Measurements from ENCODE around the gene EMP1. TPM values are rescaled to one million over a fixed set of nuclear protein-coding genes. Genes with fewer than 3 reads are reported as not detected.

EMP1 gene
- total RNA-seq, 1 experiment from 2014 or later = 0.63 TPM

DNA sequence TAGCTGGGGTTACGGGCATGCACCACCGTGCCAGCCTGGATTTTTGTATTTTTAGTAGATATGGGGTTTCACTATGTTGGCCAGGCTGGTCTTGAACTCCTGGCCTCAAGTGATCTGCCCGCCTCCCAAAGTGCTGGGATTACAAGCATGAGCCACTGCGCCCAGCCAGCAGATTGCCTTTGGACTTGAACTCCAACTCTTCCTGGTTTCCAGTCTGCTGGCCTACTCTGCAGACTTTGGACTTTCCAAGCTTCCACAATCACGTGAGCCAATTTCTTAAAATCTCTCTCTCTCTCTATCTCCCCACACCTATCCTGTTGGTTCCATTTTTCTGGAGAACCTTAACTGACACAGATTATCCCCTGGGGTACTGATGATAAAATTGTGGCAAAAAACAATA lies 55.0 kb downstream of the EMP1 start:
- no peak overlapping the region for H3K27ac ChIP-seq (ENCODE audit: insufficient read length, low read depth, low read length)

More for the DNA sequence above, 55.0 kb downstream of the EMP1 start:
- TF ChIP-seq, protein P1, sequence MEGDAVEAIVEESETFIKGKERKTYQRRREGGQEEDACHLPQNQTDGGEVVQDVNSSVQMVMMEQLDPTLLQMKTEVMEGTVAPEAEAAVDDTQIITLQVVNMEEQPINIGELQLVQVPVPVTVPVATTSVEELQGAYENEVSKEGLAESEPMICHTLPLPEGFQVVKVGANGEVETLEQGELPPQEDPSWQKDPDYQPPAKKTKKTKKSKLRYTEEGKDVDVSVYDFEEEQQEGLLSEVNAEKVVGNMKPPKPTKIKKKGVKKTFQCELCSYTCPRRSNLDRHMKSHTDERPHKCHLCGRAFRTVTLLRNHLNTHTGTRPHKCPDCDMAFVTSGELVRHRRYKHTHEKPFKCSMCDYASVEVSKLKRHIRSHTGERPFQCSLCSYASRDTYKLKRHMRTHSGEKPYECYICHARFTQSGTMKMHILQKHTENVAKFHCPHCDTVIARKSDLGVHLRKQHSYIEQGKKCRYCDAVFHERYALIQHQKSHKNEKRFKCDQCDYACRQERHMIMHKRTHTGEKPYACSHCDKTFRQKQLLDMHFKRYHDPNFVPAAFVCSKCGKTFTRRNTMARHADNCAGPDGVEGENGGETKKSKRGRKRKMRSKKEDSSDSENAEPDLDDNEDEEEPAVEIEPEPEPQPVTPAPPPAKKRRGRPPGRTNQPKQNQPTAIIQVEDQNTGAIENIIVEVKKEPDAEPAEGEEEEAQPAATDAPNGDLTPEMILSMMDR (conservative IDR thresholded peaks at IDR 0.05) = no peak
- no peak overlapping the region for H3T11ph ChIP-seq (ENCODE audit: low read length)
- no peaks in the 10 kb centered on the region for H4K20me1 ChIP-seq (ENCODE audit: control insufficient read depth, insufficient read depth, insufficient read length)
- H2AK5ac ChIP-seq (ENCODE audit: insufficient read length, low read length) = no peak overlapping the region
- peaks cover 15 to 18% of the 10 kb centered on the region in 2 experiments for H3K4me1 Mint-ChIP-seq
- DNase-seq = no peak
- no CpG with 5 or more reads among the region's 5 CpGs for WGBS (ENCODE audit: extremely low coverage, insufficient read length, low lambda C conversion rate)
- no peaks in the 10 kb centered on the region for H3K9me3 ChIP-seq (ENCODE audit: control insufficient read depth, low read depth, low read length)
- H3K9me3 Mint-ChIP-seq = no peaks in the 10 kb centered on the region
- H3K4me2 ChIP-seq (ENCODE audit: insufficient read depth, insufficient read length, low read length) = no peak overlapping the region
- peaks cover 4% of the 10 kb centered on the region for H3K23me2 ChIP-seq (ENCODE audit: insufficient read length, low read depth, low read length, poor library complexity, severe bottlenecking)
- H4K8ac ChIP-seq (replicated peaks; ENCODE audit: insufficient read length, low read depth, low read length) = no peak overlapping the region
- no peaks in the 10 kb centered on the region for H3K27me3 ChIP-seq (ENCODE audit: insufficient read depth, low read length)
- H4K5ac ChIP-seq (ENCODE audit: insufficient read length, low read depth, low read length) = no peak overlapping the region
- H3K4me1 ChIP-seq (ENCODE audit: insufficient read depth, low read length) = peaks cover 6% of the 10 kb centered on the region; the same call in 1 of the 2 replicates
- no peak overlapping the region for H3K4ac ChIP-seq (ENCODE audit: low read depth, low read length)
- no peak overlapping the region for H2BK5ac ChIP-seq (ENCODE audit: insufficient read length, low read length)
- H3K27ac Mint-ChIP-seq = no peak overlapping the region
- H3K27me3 Mint-ChIP-seq (ENCODE audit: low read depth) = no peaks in the 10 kb centered on the region
- H2BK20ac ChIP-seq (ENCODE audit: low read depth, low read length, poor library complexity, severe bottlenecking) = no peak overlapping the region
- no peaks in the 10 kb centered on the region; a peak in 1 of 7 replicates for H3K36me3 Mint-ChIP-seq (ENCODE audit: insufficient read depth in 1 of 3, low read depth in 3 of 3)
- H3K18ac ChIP-seq (ENCODE audit: insufficient read length, low read depth, low read length) = no peak overlapping the region
- no peak overlapping the region for H3K56ac ChIP-seq (ENCODE audit: insufficient read length, low read depth, low read length)
- H2AFZ ChIP-seq (ENCODE audit: low read length) = no peak overlapping the region
- no peak overlapping the region for H3K23ac ChIP-seq (ENCODE audit: insufficient read length, low read depth, low read length)
- H4K91ac ChIP-seq (ENCODE audit: insufficient read length, low read depth, low read length) = no peak overlapping the region
- no peaks in the 10 kb centered on the region for H3K79me2 ChIP-seq (ENCODE audit: insufficient read depth, low read length)
- no peak overlapping the region for H2BK120ac ChIP-seq (ENCODE audit: low read depth, low read length, poor library complexity, severe bottlenecking)
- no peak overlapping the region for H3K4me3 Mint-ChIP-seq
- no peaks in the 10 kb centered on the region for H3K79me1 ChIP-seq (ENCODE audit: insufficient read depth, low read depth, low read length, poor library complexity, severe bottlenecking)
- no peak overlapping the region for H3K14ac ChIP-seq (ENCODE audit: insufficient read depth, low read length)
- no peak overlapping the region for H3K9ac ChIP-seq (ENCODE audit: extremely low read depth, insufficient read length, low read length)
- H2BK12ac ChIP-seq (ENCODE audit: insufficient read length, low read depth, low read length) = no peak overlapping the region
- H2BK15ac ChIP-seq (ENCODE audit: low read depth, low read length) = no peak overlapping the region

Data from H9 (cell line).